Astrocyte of the spinal cord (primary cell): ENCODE measurements around the gene SYNDIG1.

ENCODE experiments used
- DNase-seq: peaks from one replicate; pipeline ENCODE4 v3.0.0; 2011; ENCODE audit warnings: low read depth, low spot score
- H3K4me3 ChIP-seq: 2 replicates; pipeline ENCODE4 v1.5.1; 2011; ENCODE audit warnings: low read depth, mild to moderate bottlenecking, low read length, moderate library complexity
- CTCF ChIP-seq: IDR thresholded peaks from 2 replicates; pipeline ENCODE4 v1.5.1; 2012; ENCODE audit warnings: low read depth, mild to moderate bottlenecking, low read length, inconsistent platforms
- in situ Hi-C: cut with HindIII; loops from 2 replicates; pipeline ENCODE4 v1.10.0; 2017; ENCODE audit warnings: low sequenced_read_pairs

Gene SYNDIG1

GRCh38 chr20:24576447-24576846 is 107.0 kb downstream of the SYNDIG1 start:
- TF ChIP-seq CTCF: no peak
- DNase-seq: no peak
- H3K4me3 ChIP-seq: no peak overlapping the region
- in situ Hi-C loops: no loop called here

GRCh38 chr20:24577271-24577909 is 108.0 kb downstream of the SYNDIG1 start:
- no peak for DNase-seq
- TF ChIP-seq CTCF: no peak
- in situ Hi-C loops: no loop called here
- no peak overlapping the region for H3K4me3 ChIP-seq

- H3K4me3 ChIP-seq: no peak overlapping the region
- no peak for TF ChIP-seq CTCF
- in situ Hi-C loops: no loop called here
- no peak for DNase-seq
Observed at GRCh38 chr20:24578567-24579415, 109.4 kb downstream of the SYNDIG1 start.

- H3K4me3 ChIP-seq: no peak overlapping the region
- DNase-seq: no peak
- in situ Hi-C loops: no loop called here
- no peak for TF ChIP-seq CTCF
Observed at GRCh38 chr20:24579475-24579874, 110.0 kb downstream of the SYNDIG1 start.

GRCh38 chr20:24580006-24580405 is 110.6 kb downstream of the SYNDIG1 start:
- no peak for DNase-seq
- no peak for TF ChIP-seq CTCF
- no peak overlapping the region for H3K4me3 ChIP-seq
- in situ Hi-C loops: no loop called here

- TF ChIP-seq CTCF: no peak
- no peak for DNase-seq
- H3K4me3 ChIP-seq: no peak overlapping the region
- in situ Hi-C loops: no loop called here
Observed at GRCh38 chr20:24580855-24581254, 111.4 kb downstream of the SYNDIG1 start.
